Glomerular visceral epithelial cell (primary cell): Measurements from ENCODE around the gene GPR157.

Experiments
- DNase-seq: peaks from one replicate; pipeline ENCODE4 v3.0.0-alpha.2; 2016; ENCODE audit errors: extremely low spot score

Gene GPR157

GRCh38 chr1:9087411-9088125 lies 41.3 kb downstream of the GPR157 start:
- DNase-seq, result no peak

DNA sequence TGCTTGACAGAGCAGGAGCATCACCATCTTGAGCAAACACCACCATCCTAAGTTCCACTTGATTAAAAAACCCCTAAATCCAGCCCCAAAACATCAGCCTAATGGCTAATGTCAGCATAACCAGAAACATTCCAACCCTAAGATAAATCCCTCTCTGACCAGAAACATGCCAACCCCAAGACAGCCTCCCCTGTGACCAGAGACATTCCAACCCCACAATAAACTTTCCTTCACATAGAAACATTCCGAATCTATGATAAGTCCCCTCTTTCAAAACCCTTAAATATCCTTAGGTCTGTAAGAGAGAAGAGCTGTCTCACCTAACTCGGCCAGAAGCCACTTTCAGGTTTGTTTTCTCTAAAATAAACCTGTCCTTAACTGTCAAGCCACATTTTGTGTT lies 42.1 kb downstream of the GPR157 start:
- no peak for DNase-seq

- DNase-seq, result peak; percentile 26
Observed at GRCh38 chr1:9086045-9086444, 42.9 kb downstream of the GPR157 start.

GRCh38 chr1:9085306-9085940 lies 43.5 kb downstream of the GPR157 start:
- no peak for DNase-seq

DNA sequence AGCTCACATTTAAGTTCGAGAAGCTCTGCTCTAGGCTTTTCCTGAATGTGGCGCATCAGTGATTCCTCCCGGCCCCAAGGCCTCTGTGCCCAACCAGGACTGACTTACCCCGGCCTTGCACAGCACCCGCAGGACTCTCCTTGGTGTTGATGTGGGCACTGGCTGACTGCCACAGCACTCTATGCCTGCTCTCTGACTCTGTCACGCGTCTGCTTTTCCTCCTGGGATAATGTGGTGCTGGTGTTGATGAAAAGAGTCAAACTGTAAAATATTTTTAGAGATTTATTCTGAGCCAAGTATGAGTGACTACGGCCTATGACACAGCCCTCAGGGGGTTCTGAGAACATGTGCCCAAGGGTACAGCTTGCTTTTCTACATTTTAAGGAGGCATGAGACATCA lies 44.0 kb downstream of the GPR157 start:
- peak; percentile 83 for DNase-seq

DNA sequence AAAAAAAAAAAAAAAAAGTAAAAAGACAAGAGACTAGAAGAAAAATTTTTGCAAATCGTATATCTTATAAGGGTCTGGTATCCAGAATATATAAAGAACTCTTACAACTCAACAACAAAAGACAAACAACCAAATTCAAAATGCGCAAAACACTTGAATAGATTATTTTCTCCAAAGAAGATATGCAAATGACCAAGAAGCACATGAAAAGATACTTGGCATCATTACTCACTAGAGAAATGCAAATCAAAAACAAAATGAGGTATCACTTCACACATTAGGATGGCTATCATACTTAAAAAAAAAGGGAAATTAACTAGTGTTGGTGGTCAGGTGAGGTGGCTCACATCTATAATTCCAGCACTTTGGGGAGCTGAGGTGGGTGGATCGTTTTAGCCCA lies 47.4 kb downstream of the GPR157 start:
- DNase-seq, result no peak

GRCh38 chr1:9080705-9081291 lies 48.1 kb downstream of the GPR157 start:
- no peak for DNase-seq

DNA sequence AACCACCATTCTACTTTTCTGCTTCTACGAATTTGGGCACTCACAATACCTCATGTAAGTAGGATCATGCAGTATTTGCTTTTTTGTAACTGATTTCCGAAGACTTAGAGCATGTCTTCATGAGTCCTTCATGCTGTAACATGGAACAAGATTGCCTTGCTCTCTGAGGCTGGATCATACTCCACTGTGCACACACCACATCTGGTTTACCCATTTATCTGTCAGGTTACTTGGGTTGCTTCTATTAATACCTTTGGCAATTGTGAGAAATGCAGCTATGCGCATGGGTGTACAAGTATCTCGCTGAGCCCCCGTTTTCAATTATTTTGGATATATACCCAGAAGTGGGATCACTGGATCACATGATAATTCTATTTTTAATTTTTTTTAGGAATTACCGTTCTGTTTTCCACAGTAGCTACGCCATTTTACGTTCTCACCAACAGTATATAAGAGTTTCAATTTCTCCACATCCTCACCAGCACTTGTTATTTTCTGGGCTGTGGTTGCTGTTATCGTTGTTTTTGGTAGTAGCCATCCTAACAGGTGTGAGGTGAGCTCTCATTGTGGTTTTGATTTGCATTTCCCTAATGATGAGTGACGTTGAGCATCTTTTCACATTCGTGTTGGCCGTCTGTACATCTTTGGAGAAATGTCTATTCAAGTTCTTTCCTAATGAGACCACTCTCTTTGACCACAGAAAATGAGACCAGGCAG lies 48.8 kb downstream of the GPR157 start:
- no peak for DNase-seq

DNA sequence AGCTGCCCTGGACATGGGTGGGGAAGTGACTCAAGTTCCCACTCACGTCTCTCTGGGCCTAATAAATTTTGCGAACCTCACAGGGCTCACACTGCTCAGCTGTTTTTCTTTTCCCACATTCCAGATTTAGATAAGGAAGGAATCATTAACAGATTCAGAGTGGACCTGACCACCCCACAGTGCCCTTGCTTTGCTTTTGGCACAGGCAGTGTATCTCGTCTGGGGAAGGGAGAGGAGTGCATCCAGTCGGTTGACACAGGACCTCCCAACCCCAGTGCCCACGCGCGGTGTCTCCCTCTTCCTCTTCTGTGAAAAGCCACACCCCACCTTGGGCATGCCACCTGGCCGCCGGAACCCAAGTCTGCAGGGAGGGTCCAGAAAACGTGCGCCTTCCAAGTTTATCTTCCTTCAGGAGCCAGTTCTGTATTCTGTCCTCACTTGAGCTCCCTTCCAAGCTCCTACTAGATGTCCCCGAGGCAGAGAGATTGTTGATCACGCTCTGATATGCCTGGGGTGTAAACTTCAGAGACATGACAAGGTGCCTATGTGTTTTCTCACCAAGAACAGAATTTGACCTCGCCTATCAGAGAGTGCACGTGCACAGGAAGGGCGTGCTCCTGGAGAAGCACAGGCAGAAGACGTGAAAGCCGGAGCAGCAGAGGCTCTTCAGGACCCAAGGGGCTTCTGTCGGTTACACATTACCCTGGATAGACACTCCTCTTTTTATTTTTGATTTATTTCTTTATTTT lies 50.0 kb downstream of the GPR157 start:
- no peak for DNase-seq

GRCh38 chr1:9078015-9078751 lies 50.7 kb downstream of the GPR157 start:
- DNase-seq, result peak; percentile 40

DNA sequence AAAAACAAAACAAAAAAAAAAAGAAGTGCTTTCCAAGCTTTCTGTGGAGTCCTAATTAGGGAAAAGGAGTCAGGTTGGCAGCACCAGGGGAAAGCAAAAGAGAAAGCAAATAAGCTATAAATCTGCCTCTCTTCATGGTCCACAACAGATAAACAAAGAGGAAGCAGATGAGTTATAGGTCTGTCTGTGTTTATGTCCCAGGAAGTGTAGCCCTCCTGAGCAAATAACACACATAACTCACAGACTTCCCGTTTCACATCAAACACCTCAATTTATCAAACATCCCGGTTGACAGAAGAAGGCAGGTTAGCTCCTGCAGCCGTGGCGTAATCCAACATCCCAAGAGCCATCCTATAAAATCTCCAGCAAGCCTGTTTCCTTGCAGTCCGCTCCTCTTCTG lies 53.9 kb downstream of the GPR157 start:
- DNase-seq, result no peak

DNA sequence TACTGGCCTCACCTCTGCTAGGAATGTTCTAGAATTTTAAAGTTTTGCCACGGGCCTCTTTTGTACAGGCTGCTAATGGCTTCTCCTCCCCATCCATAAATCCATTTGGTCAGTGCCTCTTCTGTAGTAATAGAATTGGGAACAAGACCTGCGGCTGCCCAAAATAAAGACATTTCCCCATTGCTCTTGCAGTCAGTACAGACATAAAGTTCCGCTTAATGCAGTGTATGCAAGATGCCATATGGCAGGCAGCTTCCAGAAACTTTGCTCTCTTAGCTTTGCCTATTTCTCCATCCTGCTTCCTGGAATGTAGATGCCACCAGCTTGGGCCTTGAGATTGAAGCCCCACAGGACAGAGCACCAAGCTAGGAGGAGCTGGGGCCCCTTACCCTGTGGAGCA lies 55.8 kb downstream of the GPR157 start:
- DNase-seq, result no peak

GRCh38 chr1:9071554-9072235 lies 57.2 kb downstream of the GPR157 start:
- DNase-seq, result no peak

- DNase-seq, result no peak
Observed at GRCh38 chr1:9070486-9070885, 58.4 kb downstream of the GPR157 start.

GRCh38 chr1:9069326-9070100 lies 59.4 kb downstream of the GPR157 start, which contains the start of gene SLC2A5:
TSS of gene SLC2A5 (minus strand) at chr1:9069635. CDS start at chr1:9069536, 99 bp downstream.
- DNase-seq, result no peak

DNA sequence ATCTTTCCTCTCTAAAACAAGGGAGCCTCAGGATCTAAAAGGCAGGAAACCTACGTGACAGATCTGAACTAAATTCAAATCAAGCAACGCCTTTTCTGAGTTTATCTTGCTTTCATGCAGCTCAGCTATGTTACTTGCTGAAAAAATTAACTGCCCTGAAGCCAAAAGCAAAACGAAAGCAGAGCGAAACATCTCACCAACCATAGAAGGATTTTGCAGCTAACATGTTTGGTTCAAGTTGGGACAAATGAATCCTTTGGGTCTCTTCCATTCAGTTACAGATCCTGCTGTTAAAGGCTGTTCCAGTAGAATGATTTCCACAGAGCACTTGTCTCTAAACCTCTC lies 59.9 kb downstream of the GPR157 start:
- no peak for DNase-seq

DNA sequence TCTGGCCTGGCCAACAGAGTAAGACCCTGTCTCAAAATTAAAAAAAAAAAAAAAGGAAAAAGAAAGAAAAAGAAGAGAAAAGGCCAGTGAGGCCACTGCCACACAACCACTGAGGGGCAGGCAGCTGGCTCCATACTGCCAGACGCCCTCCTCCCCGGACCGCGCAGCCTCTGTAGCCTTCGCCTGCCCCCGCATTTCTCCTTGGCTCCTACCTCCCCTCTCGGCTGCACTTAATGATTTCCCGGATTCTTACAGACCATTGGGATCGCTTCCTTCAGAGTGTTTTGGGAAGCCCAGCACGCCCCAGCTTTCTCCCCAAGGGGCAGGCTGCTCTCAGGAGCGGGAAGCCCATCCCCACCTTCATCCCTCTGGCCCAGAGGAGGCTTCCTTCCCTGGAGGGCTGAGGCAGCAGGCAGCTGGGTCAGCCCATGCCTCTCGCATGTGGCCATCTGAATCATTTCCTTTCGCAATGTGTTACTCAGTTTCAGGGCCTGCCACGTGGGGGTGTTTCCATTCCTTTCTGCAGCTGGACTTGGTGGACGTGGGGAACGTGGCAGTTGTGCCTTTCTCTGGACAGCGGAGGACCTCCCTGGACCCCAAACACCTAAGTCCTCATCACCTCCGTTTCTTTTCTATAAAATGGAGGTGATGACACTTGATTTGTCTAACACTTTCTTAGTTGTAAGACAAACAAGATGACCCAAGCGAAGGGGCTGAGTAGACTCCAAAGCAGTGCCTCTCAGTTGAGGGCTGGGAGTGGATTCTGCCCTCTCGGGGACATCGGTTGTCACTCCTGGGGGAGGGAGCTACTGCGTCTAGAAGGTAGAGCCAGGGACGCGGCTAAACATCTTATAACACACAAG lies 61.7 kb downstream of the GPR157 start:
- DNase-seq, result peak; percentile 66

DNA sequence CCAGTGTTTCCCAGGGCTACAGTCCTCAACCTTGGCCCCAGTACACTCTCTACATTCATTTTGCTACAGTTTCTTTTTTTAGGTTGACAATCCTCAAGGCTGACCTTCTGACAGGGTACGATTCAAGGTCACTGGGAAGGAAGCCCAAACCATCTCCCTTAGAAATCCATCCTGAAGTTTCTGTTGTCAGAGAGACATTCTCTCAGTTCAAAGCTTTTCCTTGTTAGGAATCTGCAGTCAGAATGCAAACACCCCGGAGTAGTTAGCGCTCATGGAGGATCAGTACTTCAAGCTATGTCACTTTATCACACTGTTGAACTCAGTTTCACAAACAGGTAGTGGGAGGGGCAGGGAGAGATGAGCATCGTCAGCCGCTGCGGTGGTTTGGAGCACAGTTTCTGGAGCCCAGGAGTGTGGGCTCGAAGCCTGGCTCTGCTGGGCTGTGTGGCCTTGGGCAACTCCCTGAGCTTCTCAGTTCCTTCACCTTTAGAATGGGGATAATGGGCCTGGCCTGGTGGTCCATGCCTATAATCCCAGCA lies 63.6 kb downstream of the GPR157 start:
- DNase-seq, result no peak

GRCh38 chr1:9062846-9063245 lies 66.1 kb downstream of the GPR157 start:
- DNase-seq, result no peak
